Occipital lobe (tissue), 2 donors: Measurements from ENCODE around the gene TMEM94. TPM values are rescaled to one million over a fixed set of nuclear protein-coding genes. Genes with fewer than 3 reads are reported as not detected.

ENCODE experiments used
- small RNA-seq: library from RNA; depleted of rRNA; stranded (forward); fragments of <200 nt; gene quantifications from one replicate; pipeline ENCODE3, GENCODE V24; 2014
- total RNA-seq: library from RNA; depleted of rRNA; stranded (reverse); fragments of >200 nt; gene quantifications from one replicate; pipeline ENCODE4 v1.2.3, GENCODE V29; 2014

TMEM94 gene
- total RNA-seq, 1 donor from 2014 or later, result 25.4 TPM

Small RNA genes lying within 50 kb of the gene (small RNA-seq; reads per million reads assigned to genes)
- gene RF00019 (not detected), gene RNU6-938P (not detected)

Other genes with a start within 250 kb of the TMEM94 start
- gene GGA3, start 195.0 kb upstream of the TMEM94 start, total RNA-seq, result 17.6 TPM
- gene MRPS7, start 194.8 kb upstream of the TMEM94 start, total RNA-seq, result 29.5 TPM
- gene MIF4GD, start 185.4 kb upstream of the TMEM94 start, total RNA-seq, result 5.0 TPM
- 4.4 TPM for gene SLC25A19, start 167.2 kb upstream of the TMEM94 start, total RNA-seq
- 125 TPM for gene GRB2, start 51.0 kb upstream of the TMEM94 start, total RNA-seq
- gene CASKIN2, start 58.9 kb downstream of the TMEM94 start, total RNA-seq, result 4.8 TPM
- 8.1 TPM for gene TSEN54, start 59.9 kb downstream of the TMEM94 start, total RNA-seq
- gene LLGL2, start 69.1 kb downstream of the TMEM94 start, total RNA-seq, result 2.7 TPM
- gene MYO15B, start 131.2 kb downstream of the TMEM94 start, total RNA-seq, result 15.9 TPM
- gene SMIM5, start 176.8 kb downstream of the TMEM94 start, total RNA-seq, result 0.47 TPM
- 9.8 TPM for gene RECQL5, start 210.5 kb downstream of the TMEM94 start, total RNA-seq
- 34.0 TPM for gene SAP30BP, start 210.7 kb downstream of the TMEM94 start, total RNA-seq